Activated T-helper 9 cell treated with anti-CD3 and anti-CD28 coated beads, Interleukin-2, amount 50 U/mL, for 16 hours (primary cell): ENCODE measurements around the gene SPIRE1.
"Not testable (repeated sequence)": the region's sequence is repeated elsewhere in the genome, so short reads cannot be mapped to it uniquely, and the experiment has no call there.

Experiments used
- DNase-seq: peaks from one replicate; pipeline ENCODE4 v3.0.0-alpha.2; 2020; ENCODE audit warnings: low read depth

The SPIRE1 gene

DNA sequence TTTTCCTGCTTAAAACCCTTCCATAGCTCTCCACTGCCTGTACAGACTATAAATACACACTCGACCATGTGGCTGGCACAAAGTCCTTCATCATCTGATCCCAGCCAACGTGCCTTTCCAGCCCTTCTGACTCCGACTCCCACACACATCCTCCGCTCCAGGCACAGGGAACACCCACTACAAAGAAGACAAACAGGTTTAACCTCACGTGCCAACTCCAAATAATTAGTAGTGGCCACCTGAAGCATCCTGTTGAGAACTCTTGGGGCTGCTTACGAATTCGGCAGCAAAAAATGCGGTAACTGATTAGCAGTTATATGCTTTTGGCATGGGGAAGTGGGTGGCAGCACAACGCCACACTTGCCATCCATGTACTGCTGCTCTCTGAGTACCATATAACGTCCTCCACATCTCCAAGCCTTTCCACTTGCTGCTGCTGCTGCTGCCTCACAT lies 12.1 kb downstream of the SPIRE1 start:
- DNase-seq = no peak

DNA sequence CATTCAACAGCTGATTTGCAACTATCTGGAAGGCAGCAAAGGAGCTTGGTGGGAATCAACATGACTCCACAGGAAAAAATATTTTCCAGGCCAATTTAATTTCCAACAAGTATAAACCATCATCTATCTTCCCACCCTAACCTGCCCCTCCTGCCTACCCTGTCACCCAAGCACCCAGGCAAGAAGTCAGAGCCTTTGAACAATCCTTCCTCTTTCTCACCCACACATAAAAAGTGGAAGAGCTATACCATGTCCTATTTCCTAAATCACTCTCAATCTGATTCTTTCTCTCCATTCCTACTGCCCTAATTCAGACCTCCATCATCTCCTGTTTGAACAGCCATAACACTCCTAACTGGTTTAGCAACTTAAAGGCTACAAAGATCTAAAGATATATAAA lies 12.7 kb downstream of the SPIRE1 start:
- DNase-seq = no peak

DNA sequence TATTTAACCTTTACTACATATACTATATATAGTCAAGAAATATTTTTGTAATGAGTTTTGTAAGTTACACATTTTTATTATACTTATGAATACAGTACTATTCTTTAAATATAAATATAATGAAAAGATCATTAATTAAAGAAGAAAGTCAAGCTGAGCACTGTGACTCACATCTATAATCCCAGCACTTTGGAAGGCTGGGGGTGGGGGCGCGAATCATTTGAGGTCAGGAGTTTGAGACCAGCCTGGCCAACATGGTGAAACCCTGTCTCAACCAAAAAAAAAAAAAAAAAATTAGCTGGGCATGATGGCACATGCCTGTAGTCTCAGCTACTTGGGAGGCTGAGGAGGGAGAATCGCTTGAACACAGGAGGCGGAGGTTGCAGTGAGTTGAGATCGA lies 14.2 kb downstream of the SPIRE1 start:
- not testable (repeated sequence) for DNase-seq

DNA sequence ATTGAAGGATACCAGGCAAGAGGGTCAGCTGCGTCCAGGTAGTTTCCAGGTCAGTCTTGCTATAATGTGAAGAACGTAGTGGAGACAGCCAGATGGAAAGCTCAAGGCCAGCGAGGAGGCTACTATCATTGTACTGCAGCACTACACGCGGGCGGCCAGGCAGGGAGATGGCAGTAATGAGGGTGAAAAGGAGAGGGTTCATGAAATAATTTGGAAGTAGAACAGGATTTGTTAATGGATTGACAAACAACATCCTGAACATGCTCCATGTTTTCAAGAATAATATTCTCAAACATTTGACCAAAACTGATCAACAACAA lies 17.1 kb downstream of the SPIRE1 start:
- DNase-seq = no peak

DNA sequence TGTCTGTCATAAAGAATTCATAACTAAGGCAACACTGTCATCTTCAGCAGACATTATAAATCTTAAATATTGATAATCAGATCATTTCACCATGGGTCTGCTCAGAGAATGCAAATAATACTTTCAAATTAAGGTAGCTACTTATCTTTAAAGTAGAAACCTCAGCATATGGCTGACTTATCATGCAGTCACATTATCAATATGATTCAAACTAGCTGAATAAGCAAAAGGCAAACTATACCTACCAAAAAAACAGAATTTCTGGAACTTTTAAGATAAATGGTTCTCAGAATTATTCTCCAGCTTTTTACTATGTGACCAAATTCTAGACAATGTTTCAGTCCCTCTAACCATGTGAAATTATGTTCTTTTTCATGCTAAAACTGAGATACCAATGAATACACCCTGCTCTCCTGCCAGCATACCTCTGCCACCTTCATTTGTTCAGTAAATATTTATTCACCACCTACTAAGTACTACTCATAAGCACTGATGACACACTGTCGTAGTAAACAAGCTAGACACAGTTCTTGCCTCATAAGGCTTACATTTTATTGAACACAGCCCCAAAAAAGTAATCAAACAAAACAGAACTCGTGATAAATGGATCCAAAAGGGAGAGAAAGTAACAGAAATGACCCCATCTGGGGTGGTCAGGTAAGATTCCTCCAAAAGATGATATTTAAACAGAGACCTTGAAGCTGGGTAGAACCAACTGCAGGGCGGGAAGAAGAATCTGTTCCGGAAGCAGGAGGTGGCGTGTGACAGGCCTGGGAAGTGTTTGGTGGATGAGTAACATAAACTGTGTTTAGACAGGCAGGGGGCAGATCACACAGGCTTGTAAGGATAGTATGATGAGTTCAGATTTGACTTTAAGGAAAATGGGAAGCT lies 17.7 kb downstream of the SPIRE1 start:
- no peak for DNase-seq

DNA sequence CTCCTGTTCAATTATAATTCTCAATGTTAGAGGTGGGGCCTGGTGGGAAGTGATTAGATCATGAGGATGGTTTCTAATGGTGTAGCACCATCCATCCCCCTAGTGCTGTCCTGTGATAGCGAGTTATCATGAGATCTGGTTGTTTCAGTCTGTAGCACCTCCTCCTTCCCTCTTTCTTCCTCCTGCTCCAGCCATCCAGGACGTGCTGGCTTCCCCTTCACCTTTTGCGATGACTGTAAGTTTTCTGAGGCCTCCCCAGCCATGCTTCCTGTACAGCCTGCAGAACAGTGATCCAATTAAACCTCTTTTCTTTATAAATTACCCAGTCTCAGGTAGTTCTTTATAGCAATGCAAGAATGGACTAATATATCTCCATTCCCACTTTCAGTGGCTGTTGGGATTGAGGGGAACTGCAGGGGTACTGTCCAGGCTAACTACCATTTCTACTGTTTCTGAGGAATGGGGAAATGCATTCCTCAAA lies 19.2 kb downstream of the SPIRE1 start:
- no peak for DNase-seq

DNA sequence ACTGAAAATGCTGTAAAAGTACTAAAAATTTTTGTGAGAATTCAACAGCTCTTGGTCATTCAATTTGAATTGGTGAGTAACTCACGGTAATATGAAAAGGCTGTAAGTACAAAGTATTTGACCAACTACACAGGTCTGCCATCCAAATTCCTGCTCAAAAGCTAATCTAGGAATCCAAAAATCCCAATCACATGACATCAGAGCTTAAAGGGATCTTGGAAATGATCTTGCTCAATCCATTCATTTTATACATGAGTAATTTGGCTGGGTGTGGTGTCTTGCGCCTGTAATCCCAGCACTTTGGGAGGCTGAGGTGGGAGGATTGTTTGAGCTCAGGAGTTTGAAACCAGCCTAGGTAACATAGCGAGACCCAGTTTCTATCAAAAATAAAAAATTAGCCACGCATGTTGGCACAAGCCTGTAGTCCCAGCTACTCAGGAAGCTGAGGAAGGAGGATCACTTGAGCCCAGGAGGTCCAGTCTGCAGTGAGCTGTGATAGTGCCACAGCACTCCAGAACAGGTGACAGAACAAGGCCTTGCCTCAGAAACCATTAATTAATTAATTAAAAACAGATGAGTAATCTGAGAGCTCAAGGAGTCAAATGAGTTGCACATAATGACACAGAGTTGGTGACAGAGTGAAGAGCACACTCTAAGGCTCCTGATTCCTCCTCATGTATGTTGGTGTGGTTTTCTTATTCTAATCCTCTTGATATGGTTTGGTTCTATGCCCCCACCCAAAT lies 19.8 kb downstream of the SPIRE1 start:
- DNase-seq = no peak

DNA sequence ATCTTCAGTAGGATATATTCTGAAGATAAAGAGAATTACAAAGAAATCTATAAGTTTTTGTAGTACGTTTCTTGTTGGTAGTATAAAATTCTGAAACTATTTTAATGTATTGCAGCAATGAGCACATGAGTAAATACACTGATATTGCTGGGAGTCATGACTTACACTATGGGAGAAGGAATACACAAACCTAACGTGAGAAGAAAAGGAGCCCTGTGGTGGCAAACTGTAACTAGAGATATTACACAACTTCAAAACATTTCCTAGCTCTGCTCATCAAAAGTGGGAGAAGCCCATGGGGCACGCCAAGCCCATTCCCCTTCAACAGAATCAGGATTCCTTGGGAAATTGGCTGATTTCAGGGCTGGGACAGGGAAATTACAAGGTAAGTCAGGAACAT lies 20.5 kb downstream of the SPIRE1 start:
- no peak for DNase-seq

DNA sequence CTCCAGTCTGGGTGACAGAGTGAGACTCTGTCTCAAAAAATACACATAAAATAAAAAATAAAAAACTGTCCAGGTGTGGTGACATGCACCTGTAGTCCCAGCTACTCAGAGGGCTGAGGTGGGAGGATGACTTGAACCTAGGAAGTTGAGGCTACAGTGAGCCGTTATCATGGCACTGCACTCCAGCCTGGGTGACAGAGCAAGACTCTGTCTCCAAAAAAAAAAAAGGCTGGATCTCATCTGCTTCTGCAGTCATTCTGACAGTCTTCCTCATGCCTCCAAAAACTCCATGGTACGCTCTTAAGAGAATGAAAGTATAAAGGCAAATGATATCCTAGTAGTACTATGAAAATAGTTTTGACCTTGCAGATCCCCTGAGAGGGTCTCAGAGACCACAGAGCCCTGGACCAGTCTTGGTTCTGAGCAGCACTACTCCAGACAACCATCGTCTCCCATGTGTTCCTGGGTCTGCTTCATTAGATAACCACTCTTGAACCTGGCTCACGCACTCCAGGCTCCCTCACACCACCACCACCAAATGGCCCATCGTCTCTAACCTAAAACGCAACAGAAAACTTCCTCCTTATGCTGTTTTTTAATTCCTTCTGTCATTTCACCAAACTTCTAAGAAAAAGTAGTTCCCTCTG lies 26.0 kb downstream of the SPIRE1 start:
- DNase-seq = no peak

DNA sequence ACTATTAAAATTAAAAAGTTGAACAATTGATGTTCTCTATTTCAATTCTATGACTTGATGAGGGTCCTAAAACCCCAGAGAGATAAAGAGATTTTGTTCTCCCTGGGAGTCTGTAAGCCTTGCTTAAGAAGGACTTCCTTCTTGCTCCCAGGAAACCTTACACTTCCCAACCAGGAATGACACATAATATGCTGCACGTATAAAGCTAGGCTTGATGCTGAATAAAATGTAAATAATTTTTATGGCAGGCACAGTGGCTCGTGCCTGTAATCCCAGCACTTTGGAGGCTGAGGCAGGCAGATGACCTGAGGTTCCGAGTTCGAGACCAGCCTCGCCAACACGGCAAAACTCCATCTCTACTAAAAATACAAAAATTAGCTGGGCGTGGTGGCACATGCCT lies 27.8 kb downstream of the SPIRE1 start:
- DNase-seq = no peak

DNA sequence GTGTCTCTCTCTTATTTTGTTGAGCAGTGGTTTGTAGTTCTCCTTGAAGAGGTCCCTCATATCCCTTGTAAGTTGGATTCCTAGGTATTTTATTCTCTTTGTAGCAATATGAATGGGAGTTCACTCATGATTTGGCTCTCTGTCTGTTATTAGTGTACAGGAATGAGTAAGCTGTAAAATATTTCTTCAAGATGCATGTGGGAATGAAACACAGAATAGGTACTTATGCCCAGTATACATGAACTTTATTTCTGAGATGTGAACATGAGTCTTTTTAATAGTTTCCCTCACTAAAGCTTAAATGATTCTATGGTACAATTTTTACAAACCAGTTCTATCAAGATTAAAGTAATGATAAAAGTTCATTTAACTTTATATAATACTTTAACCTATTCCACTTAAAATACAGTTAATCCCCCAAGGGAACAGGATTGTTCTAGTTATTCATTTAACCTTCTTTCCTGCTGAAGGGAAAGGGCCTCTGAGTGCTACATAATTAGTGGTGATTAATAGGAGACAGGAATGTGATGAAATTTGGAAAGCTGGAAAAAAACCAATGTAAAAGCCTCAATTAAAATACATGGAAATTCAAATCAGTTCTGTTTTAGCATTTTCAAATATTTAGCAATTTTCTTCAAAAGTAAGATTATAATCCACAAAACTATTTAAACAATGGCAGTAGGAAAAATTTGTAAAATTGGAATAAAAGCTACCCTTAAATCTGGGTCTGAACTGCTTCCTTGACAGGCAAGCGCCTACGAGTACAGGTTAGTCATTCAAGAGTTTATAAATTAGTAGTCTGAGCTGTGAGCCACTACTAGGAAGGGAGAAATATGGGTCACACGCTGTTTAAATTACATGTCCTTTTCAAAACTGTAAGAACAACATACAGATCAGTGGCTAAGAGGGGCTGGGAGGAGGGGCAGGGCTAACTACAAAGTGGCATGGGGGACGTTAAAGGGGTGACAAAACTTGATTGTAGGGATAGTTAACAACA lies 28.9 kb downstream of the SPIRE1 start:
- DNase-seq = no peak

DNA sequence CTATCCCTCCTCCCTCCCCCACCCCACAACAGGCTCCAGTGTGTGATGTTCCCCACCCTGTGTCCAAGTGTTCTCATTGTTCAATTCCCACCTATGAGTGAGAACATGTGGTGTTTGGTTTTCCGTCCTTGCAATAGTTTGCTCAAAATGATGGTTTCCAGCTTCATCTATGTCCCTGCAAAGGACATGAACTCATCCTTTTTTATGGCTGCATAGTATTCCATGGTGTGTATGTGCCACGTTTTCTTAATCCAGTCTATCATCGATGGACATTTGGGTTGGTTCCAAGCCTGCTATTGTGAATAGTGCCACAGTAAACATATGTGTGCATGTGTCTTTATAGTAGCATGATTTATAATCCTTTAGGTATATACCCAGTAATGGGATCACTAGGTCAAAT lies 30.7 kb downstream of the SPIRE1 start:
- not testable (repeated sequence) for DNase-seq

DNA sequence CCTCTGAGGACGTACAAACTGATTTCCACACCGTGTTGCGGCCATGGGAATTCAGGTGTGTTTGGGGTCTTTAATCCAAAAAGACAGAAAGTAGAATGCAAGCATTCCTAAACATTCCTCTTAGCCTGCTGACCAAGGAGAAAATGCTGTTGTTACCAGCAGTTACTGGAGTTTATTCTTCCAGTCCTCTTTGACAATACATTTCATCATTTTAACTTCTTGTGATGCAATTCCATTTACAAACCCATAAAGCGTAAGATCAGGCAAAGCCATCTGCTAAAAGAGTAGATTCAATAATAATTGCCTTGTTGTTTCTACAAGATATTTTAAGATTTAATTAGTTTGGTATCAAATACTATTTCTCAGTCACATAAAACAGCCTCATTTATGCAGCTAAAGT lies 32.7 kb downstream of the SPIRE1 start:
- DNase-seq = no peak

DNA sequence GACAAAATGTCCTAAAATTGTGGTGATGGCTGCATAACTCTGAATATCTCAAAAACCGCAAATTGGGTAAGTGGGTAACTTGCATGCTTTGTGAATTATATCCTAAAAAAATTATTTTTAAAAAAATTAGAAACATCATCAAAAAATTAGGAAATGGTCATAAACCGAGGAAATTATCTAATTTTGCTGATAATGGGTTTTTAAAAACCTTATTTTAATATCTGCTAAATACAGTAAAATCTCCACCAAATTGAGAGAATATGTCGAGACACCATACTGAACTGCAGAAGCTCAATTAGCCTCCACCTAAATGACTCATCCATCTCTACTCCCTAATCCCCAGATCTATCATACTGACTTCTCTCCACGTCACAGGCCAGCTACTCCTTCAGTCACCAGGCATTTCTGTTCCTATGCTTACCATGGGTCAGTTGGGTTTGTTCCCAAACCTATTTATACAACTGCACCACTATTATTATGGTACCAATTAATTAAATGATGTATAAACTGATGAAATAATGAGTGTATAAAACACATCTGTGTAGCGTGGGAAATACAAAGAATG lies 36.1 kb downstream of the SPIRE1 start:
- DNase-seq = no peak

DNA sequence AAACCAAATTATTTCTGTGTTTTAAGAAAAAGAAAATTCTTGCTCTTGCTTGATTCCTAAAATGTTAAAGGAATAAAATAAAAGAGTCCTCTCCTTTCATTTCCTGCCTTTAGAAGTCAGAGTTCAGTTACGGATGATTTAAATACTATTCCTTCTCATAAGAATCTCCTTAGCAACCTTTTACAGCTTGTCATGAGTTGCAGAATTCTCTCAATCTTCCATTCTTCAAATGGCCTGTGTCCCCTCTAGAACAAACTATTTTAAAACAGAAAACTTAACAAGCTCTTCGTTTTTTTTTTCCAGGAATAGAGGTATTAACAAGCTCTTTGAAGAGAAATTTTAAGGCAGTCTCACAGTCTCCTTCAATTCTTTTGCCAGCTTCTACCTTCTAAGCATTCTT lies 42.2 kb downstream of the SPIRE1 start:
- no peak for DNase-seq

DNA sequence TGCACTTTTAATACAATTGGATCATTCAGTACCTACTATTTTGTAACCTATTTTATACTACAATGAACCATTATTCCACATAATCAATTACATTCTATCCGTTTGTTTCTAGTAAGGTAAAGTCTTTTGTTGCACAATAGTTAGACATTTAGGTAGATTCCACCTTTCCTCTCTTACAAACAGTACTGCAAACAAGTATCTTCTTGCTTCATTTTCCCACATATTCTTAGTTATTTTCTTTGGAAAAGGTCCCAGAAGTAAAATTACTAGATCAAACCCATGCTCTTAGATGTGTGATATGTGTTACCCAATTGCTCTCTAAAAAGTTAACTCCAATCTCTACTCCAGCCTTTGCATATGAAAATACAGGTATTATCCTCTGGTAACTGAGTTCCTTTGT lies 49.6 kb downstream of the SPIRE1 start:
- DNase-seq = no peak

DNA sequence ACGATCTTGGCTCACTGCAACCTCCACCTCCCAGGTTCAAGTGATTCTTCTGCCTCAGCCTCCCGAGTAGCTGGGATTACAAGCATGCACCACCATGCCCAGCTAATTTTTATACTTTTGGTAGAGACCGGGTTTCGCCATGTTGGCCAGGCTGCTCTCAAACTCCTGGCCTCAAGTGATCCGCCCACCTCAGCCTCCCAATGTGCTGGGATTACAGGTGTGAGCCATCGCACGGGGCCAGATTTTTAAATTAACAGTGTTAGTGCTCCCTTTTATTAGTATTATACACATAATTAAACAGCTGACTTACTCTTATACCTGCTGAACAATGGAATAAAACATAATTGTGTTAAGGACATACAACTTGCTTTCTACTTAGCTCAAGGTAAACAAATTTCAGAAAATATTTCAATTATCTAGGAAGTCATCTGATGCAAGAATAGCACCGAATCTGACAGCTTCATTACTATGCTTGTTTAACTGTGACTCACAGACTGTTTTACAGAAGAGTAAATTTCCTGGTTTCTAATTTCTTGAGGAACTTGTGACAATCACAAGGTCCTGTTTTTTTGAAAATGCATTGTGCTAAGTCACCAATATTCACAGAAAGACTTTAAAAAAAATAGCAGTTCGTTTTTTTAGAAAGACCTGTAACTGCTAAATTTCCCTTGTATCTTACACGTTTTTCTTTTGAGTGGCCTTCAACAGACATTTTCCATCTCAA lies 51.2 kb downstream of the SPIRE1 start:
- DNase-seq = no peak

DNA sequence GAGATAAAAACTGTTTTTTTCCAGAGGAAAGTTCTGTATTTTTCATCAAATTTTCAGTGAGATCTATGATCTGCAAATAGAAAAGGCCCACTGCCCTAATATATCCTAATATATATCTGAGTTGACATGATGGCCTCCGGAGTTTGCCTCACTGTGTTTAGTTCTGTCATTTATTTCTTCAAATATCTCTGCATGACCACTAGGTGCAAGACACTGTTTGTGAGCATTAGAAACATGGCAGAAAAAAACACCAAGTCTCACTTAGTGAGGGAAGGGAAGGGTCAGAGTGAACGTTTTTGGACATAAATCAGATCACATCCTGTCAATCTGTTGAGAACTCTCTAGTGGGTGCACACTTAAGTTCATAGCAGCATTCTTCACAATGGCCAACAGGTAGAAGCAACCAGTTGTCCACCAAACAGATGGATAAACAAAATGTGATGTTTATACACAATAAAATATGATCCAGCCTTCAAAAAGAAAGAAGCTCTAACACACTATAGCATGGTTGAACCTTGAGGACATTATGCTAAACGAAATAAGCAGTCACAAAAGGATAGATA lies 53.4 kb downstream of the SPIRE1 start:
- no peak for DNase-seq

DNA sequence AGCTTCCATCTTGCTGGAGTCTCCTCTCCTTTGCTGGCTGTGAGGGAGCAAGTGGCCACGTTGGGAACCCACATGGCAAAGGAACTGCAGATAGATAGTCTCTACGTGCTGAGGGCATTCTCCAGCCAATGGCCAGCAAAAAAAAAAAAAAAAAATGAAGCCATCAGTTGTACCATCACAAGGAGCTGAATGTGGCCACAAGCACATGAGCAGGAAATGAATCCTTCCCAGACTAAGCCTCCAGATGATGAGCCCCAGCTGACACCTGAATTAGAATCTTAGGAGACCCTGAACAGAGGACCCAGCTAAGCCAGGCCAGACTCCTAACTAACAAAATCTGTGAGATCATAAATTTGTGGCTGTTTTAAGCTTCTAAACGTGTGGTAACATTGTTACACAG lies 57.9 kb downstream of the SPIRE1 start:
- no peak for DNase-seq

DNA sequence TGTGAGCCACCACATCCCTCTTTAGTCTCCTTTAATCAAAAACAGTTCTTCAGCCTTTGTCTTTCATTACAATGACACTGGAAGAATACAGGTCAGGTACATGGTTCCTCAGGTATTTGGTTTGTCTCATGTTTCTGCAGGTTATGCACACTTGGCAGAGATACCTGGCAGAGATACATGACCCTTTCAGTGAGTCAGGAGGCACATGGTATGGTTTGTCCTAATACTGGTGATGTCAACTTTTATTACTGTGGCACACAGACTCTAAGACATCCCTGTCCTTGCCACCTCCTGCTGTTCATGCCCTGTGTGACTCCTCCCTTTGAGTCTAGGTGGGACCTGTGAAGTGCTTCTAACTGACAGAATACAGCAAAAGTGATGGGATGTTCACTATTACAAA lies 58.4 kb downstream of the SPIRE1 start:
- DNase-seq = no peak
